ENCODE data around the gene PGLYRP2.
A peak's percentile ranks its signal among the peaks of the same experiment; 100 is the strongest.

Gene PGLYRP2

GRCh38 chr19:15463861-15464371 lies 15.4 kb downstream of the PGLYRP2 start:
- H3K23ac ChIP-seq (ENCODE audit: low read length), result no peak overlapping the region

DNA sequence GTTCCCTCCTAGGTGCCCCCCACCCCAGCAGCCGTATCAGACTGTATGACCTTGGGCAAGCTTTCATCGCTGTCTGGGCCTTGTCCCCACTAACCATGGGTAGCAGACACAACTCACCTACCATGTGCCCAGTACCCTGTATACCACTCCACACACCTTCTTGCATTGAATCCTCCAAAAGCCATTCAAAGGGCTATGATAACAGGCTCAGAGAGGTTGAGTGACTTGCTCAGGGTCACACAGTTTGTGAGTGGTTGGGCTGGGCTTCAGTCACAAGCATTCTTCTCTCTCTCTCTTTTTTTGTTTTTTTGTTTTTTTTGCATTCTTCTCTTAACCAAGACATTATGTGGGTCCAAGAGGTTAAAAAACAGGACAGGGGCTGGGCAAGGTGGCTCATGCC lies 17.6 kb downstream of the PGLYRP2 start:
- Histone ChIP-seq H3K36me3 (ENCODE audit: control insufficient read depth in 1 of 2, insufficient read depth in 2 of 2, low read length in 2 of 2) (no peaks in the 10 kb centered on the region), H3K27me3 (ENCODE audit: insufficient read depth, low read length) (peaks cover 25% of the 10 kb centered on the region), H2BK12ac (ENCODE audit: low read length) (no peak overlapping the region), H3K9me3 (ENCODE audit: insufficient read depth, low read depth, low read length) (peaks cover 9% of the 10 kb centered on the region), H3K4me3 (ENCODE audit: low read depth, low read length) (peak overlapping the region; percentile 30), H3K4me1 (ENCODE audit: control insufficient read depth in 1 of 2, insufficient read depth in 2 of 2, low read length in 2 of 2) (peaks cover 0 to 4% of the 10 kb centered on the region in 2 experiments), H3K14ac (ENCODE audit: low read length) (no peak overlapping the region), H2BK5ac (ENCODE audit: low read depth, low read length, poor library complexity) (no peak overlapping the region), H4K12ac (ENCODE audit: low read depth, low read length) (no peak overlapping the region), H3K4me2 (ENCODE audit: low read length) (no peak overlapping the region), H4K8ac (ENCODE audit: low read depth, low read length) (no peak overlapping the region), H3K18ac (ENCODE audit: low read length) (no peak overlapping the region), H3K27ac (ENCODE audit: low read depth, low read length) (no peak overlapping the region), H3K23ac (ENCODE audit: low read length) (no peak overlapping the region), H3K9ac (ENCODE audit: low read length) (no peak overlapping the region), H4K91ac (ENCODE audit: low read depth, low read length) (no peak overlapping the region), H3K4ac (ENCODE audit: low read depth, low read length) (no peak overlapping the region), H3K79me2 (ENCODE audit: control insufficient read depth, insufficient read depth, low read length, poor library complexity) (no peaks in the 10 kb centered on the region), H3K79me1 (ENCODE audit: low read length) (no peaks in the 10 kb centered on the region), H2BK120ac (ENCODE audit: insufficient read depth, low read length, poor library complexity) (no peak overlapping the region), H2AFZ (ENCODE audit: insufficient read depth, low read length, poor library complexity) (no peak overlapping the region), H2AK5ac (ENCODE audit: low read length) (no peak overlapping the region)
- WGBS (ENCODE audit: extremely low coverage, insufficient coverage, insufficient read length), result no CpG with 5 or more reads among the region's 2 CpGs
- no peak for DNase-seq

More at GRCh38 chr19:15463861-15464371, 15.4 kb downstream of the PGLYRP2 start:
- H2BK12ac ChIP-seq (ENCODE audit: low read length), result no peak overlapping the region
- H3K36me3 ChIP-seq (ENCODE audit: control insufficient read depth in 1 of 2, insufficient read depth in 2 of 2, low read length in 2 of 2), result no peaks in the 10 kb centered on the region
- no peak overlapping the region for H3K14ac ChIP-seq (ENCODE audit: low read length)
- no peaks in the 10 kb centered on the region for H3K79me1 ChIP-seq (ENCODE audit: low read length)
- H4K91ac ChIP-seq (ENCODE audit: low read depth, low read length), result no peak overlapping the region
- H3K4ac ChIP-seq (ENCODE audit: low read depth, low read length), result no peak overlapping the region
- H4K8ac ChIP-seq (ENCODE audit: low read depth, low read length), result no peak overlapping the region
- H3K27ac ChIP-seq (ENCODE audit: low read depth, low read length), result no peak overlapping the region
- no peaks in the 10 kb centered on the region for H3K79me2 ChIP-seq (ENCODE audit: control insufficient read depth, insufficient read depth, low read length, poor library complexity)
- no peak overlapping the region for H3K18ac ChIP-seq (ENCODE audit: low read length)
- H2BK120ac ChIP-seq (ENCODE audit: insufficient read depth, low read length, poor library complexity), result no peak overlapping the region
- peaks cover 2% of the 10 kb centered on the region for H3K9me3 ChIP-seq (ENCODE audit: insufficient read depth, low read depth, low read length)
- no peak overlapping the region for H3K4me2 ChIP-seq (ENCODE audit: low read length)
- WGBS (ENCODE audit: extremely low coverage, insufficient coverage, insufficient read length), result no CpG with 5 or more reads among the region's 25 CpGs
- H2AK5ac ChIP-seq (ENCODE audit: low read length), result no peak overlapping the region
- peaks cover 12% of the 10 kb centered on the region for H3K27me3 ChIP-seq (ENCODE audit: insufficient read depth, low read length)
- no peaks in the 10 kb centered on the region for H3K4me1 ChIP-seq (ENCODE audit: control insufficient read depth in 1 of 2, insufficient read depth in 2 of 2, low read length in 2 of 2)
- no peak overlapping the region for H3K4me3 ChIP-seq (ENCODE audit: low read depth, low read length)
- DNase-seq, result no peak
- no peak overlapping the region for H3K9ac ChIP-seq (ENCODE audit: low read length)
- H2AFZ ChIP-seq (ENCODE audit: insufficient read depth, low read length, poor library complexity), result no peak overlapping the region
- H2BK5ac ChIP-seq (ENCODE audit: low read depth, low read length, poor library complexity), result no peak overlapping the region
- no peak overlapping the region for H4K12ac ChIP-seq (ENCODE audit: low read depth, low read length)

DNA sequence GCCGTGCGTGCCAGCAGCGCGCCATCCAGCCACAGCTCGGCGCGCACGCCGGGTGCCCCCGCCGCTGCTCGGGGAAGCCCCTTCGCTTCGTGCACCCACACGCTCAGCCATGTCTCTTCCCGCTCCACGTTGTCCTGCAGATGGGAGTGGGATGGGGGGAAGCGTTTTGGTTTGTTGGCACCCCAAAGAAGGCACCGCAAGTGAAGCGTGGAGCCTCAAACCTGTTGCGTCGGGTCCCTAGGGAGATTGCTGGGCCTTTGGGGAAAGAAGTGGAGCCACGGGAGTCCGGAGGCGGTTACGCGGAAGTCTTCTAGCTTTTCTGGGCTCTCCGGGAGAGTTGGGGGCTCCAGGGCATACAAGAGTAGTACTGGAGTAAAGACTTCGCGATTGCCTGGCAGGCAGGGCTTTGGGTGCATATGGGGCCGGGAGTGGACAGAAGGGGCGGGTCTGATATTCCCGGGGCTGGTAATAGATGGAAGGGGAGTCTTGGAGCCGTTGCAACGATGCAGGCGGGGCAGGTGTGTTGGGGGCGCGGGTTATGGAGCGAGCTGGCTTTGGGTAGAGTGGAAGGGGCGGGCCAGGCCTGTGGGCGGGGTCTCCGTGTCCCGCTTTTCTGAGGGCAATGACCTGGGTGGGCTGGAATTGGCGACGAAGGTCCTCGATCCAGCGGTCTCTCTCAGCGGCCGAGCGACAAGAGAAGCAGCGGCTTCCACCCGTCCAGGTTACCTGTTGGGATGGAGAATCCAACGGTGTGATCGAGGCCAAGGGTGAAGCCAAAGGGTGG lies 21.4 kb downstream of the PGLYRP2 start:
- Histone ChIP-seq H3K36me3 (ENCODE audit: control insufficient read depth in 1 of 2, insufficient read depth in 2 of 2, low read length in 2 of 2) (no peaks in the 10 kb centered on the region), H3K4me1 (ENCODE audit: control insufficient read depth in 1 of 2, insufficient read depth in 2 of 2, low read length in 2 of 2) (peaks cover 1 to 6% of the 10 kb centered on the region in 2 experiments), H3K14ac (ENCODE audit: low read length) (no peak overlapping the region), H2AFZ (ENCODE audit: insufficient read depth, low read length, poor library complexity) (no peak overlapping the region), H3K79me1 (ENCODE audit: low read length) (no peaks in the 10 kb centered on the region), H2BK120ac (ENCODE audit: insufficient read depth, low read length, poor library complexity) (no peak overlapping the region), H2BK12ac (ENCODE audit: low read length) (no peak overlapping the region), H4K8ac (ENCODE audit: low read depth, low read length) (no peak overlapping the region), H3K27me3 (ENCODE audit: insufficient read depth, low read length) (peaks cover 38% of the 10 kb centered on the region), H3K79me2 (ENCODE audit: control insufficient read depth, insufficient read depth, low read length, poor library complexity) (no peaks in the 10 kb centered on the region), H3K9me3 (ENCODE audit: insufficient read depth, low read depth, low read length) (peaks cover 17% of the 10 kb centered on the region), H4K91ac (ENCODE audit: low read depth, low read length) (no peak overlapping the region), H2AK5ac (ENCODE audit: low read length) (no peak overlapping the region), H2BK5ac (ENCODE audit: low read depth, low read length, poor library complexity) (no peak overlapping the region), H3K4me2 (ENCODE audit: low read length) (no peak overlapping the region), H3K4ac (ENCODE audit: low read depth, low read length) (no peak overlapping the region), H4K12ac (ENCODE audit: low read depth, low read length) (no peak overlapping the region), H3K4me3 (ENCODE audit: low read depth, low read length) (no peak overlapping the region), H3K27ac (ENCODE audit: low read depth, low read length) (no peak overlapping the region), H3K18ac (ENCODE audit: low read length) (no peak overlapping the region), H3K9ac (ENCODE audit: low read length) (no peak overlapping the region), H3K23ac (ENCODE audit: low read length) (no peak overlapping the region)
- no CpG with 5 or more reads among the region's 54 CpGs for WGBS (ENCODE audit: extremely low coverage, insufficient coverage, insufficient read length)
- DNase-seq, result no peak

- Histone ChIP-seq H3K4me1 (ENCODE audit: control insufficient read depth in 1 of 2, insufficient read depth in 2 of 2, low read length in 2 of 2) (peaks cover 6 to 10% of the 10 kb centered on the region in 2 experiments), H3K18ac (ENCODE audit: low read length) (no peak overlapping the region), H3K4me3 (ENCODE audit: low read depth, low read length) (peak overlapping the region; percentile 17), H3K4ac (ENCODE audit: low read depth, low read length) (no peak overlapping the region), H3K36me3 (ENCODE audit: control insufficient read depth in 1 of 2, insufficient read depth in 2 of 2, low read length in 2 of 2) (no peaks in the 10 kb centered on the region), H2BK12ac (ENCODE audit: low read length) (no peak overlapping the region), H3K4me2 (ENCODE audit: low read length) (no peak overlapping the region), H3K23ac (ENCODE audit: low read length) (no peak overlapping the region), H3K79me1 (ENCODE audit: low read length) (no peaks in the 10 kb centered on the region), H2AFZ (ENCODE audit: insufficient read depth, low read length, poor library complexity) (no peak overlapping the region), H3K27me3 (ENCODE audit: insufficient read depth, low read length) (peaks cover 45% of the 10 kb centered on the region), H2BK120ac (ENCODE audit: insufficient read depth, low read length, poor library complexity) (no peak overlapping the region), H3K27ac (ENCODE audit: low read depth, low read length) (no peak overlapping the region), H3K14ac (ENCODE audit: low read length) (no peak overlapping the region), H4K8ac (ENCODE audit: low read depth, low read length) (no peak overlapping the region), H3K9me3 (ENCODE audit: insufficient read depth, low read depth, low read length) (peaks cover 23% of the 10 kb centered on the region), H2BK5ac (ENCODE audit: low read depth, low read length, poor library complexity) (no peak overlapping the region), H3K79me2 (ENCODE audit: control insufficient read depth, insufficient read depth, low read length, poor library complexity) (no peaks in the 10 kb centered on the region), H4K12ac (ENCODE audit: low read depth, low read length) (no peak overlapping the region), H2AK5ac (ENCODE audit: low read length) (no peak overlapping the region), H3K9ac (ENCODE audit: low read length) (no peak overlapping the region), H4K91ac (ENCODE audit: low read depth, low read length) (no peak overlapping the region)
- DNase-seq, result peak in 1 of 2 donors; percentile 29
- no CpG with 5 or more reads among the region's 86 CpGs for WGBS (ENCODE audit: extremely low coverage, insufficient coverage, insufficient read length)
These were observed 22.2 kb downstream of the PGLYRP2 start for GRCh38 chr19:15456871-15457700.

Data from trophoblast cell (in vitro differentiated cells and primary cell).